ENCODE results near the gene RPS10. TPM values are rescaled to one million over a fixed set of nuclear protein-coding genes. Genes with fewer than 3 reads are reported as not detected.

RPS10 gene
- total RNA-seq, 1 experiment from 2014 or later, result 1,363 TPM

DNA sequence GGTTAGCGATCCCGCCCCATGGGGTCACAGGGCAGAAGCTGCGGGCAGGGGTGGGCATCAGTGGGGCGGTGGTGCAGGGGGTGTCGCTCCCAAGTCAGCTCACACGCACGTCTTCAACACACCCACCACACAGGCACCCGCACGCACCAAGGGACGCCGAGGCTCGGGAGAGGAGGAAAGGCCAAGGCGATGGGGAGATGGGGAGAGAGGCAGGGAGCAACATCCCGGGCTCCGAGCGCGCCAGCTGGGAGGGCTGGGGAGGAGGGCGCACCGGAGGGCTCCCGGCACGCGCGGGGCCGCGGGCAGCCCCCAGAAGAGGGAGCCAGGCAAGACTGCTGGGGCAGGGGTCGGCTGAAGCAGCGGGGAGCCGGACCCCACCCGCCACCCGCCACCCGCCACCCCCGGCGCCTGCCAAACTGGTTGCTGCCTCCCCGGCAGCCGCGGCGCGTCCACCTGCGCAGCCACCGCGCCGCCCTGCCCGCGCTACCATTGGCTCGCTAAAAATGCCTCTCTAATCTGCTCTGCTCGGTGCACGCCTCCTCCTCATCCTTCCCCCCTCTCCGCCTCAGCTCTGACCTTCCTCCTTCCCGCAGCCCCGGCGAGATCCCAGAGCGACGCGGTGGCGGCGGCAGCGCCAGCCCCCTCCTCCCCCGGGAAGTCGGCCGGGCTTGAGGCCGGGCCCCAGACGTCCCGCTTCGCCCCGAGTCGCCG lies 39.8 kb upstream of the RPS10 start, which contains the start of gene PACSIN1:
PACSIN1 (plus strand) TSS at position 546 of the 711 bp plus-strand sequence. CDS start 60,230 bp downstream, outside the sequence.
- in situ Hi-C loops (cut with HindIII; ENCODE audit: low pct_unique_long_range_greater_than_20kb, low sequenced_read_pairs), result no loop called here
- intact Hi-C loops (cut with micrococcal nuclease; ENCODE audit: unreplicated experiment), result no loop called here
- ATAC-seq (peak; percentile 72), DNase-seq (ENCODE audit: low read depth, low spot score) (no peak)
- H3K4me3 ChIP-seq (ENCODE audit: low read depth in 2 of 2, low read length in 2 of 2), result peak within 1 kb of the TSS; percentile 27 to 31; a peak in 3 of 4 replicates
- H3K27me3 ChIP-seq (ENCODE audit: control insufficient read depth, insufficient read depth, low read length), result no peaks in the 10 kb centered on the region
- H3K4me1 ChIP-seq (ENCODE audit: control insufficient read depth, insufficient read depth, low read length), result no peaks in the 10 kb centered on the region
- no peak within 1 kb of the TSS for H3K27ac ChIP-seq (ENCODE audit: low read length)
- ChIA-PET POLR2A (interaction anchor here (0.6 kb wide), 1 partner anchor 207 kb away, joined by 3 read pairs; no protein-coding TSS in a partner anchor), CTCF (no interaction called here)
- no peaks in the 10 kb centered on the region for H3K36me3 ChIP-seq (ENCODE audit: control insufficient read depth, insufficient read depth, low read length)
- BruUV-seq (replicated peaks), result no TSS peak
- H3K9me3 ChIP-seq (ENCODE audit: control insufficient read depth, insufficient read depth, low read depth, low read length), result no peaks in the 10 kb centered on the region
- TF ChIP-seq, protein P1, sequence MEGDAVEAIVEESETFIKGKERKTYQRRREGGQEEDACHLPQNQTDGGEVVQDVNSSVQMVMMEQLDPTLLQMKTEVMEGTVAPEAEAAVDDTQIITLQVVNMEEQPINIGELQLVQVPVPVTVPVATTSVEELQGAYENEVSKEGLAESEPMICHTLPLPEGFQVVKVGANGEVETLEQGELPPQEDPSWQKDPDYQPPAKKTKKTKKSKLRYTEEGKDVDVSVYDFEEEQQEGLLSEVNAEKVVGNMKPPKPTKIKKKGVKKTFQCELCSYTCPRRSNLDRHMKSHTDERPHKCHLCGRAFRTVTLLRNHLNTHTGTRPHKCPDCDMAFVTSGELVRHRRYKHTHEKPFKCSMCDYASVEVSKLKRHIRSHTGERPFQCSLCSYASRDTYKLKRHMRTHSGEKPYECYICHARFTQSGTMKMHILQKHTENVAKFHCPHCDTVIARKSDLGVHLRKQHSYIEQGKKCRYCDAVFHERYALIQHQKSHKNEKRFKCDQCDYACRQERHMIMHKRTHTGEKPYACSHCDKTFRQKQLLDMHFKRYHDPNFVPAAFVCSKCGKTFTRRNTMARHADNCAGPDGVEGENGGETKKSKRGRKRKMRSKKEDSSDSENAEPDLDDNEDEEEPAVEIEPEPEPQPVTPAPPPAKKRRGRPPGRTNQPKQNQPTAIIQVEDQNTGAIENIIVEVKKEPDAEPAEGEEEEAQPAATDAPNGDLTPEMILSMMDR (IDR thresholded peaks at IDR 0.05), result no peak
- no peak for TF ChIP-seq SIN3A (IDR thresholded peaks at IDR 0.05; ENCODE audit: borderline replicate concordance, insufficient read depth, low read depth, low read length)
- TF ChIP-seq, protein P2, sequence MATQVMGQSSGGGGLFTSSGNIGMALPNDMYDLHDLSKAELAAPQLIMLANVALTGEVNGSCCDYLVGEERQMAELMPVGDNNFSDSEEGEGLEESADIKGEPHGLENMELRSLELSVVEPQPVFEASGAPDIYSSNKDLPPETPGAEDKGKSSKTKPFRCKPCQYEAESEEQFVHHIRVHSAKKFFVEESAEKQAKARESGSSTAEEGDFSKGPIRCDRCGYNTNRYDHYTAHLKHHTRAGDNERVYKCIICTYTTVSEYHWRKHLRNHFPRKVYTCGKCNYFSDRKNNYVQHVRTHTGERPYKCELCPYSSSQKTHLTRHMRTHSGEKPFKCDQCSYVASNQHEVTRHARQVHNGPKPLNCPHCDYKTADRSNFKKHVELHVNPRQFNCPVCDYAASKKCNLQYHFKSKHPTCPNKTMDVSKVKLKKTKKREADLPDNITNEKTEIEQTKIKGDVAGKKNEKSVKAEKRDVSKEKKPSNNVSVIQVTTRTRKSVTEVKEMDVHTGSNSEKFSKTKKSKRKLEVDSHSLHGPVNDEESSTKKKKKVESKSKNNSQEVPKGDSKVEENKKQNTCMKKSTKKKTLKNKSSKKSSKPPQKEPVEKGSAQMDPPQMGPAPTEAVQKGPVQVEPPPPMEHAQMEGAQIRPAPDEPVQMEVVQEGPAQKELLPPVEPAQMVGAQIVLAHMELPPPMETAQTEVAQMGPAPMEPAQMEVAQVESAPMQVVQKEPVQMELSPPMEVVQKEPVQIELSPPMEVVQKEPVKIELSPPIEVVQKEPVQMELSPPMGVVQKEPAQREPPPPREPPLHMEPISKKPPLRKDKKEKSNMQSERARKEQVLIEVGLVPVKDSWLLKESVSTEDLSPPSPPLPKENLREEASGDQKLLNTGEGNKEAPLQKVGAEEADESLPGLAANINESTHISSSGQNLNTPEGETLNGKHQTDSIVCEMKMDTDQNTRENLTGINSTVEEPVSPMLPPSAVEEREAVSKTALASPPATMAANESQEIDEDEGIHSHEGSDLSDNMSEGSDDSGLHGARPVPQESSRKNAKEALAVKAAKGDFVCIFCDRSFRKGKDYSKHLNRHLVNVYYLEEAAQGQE (IDR thresholded peaks at IDR 0.05; ENCODE audit: insufficient read depth in 1 of 2, low read depth in 2 of 2, low read length in 1 of 2), result no peak

DNA sequence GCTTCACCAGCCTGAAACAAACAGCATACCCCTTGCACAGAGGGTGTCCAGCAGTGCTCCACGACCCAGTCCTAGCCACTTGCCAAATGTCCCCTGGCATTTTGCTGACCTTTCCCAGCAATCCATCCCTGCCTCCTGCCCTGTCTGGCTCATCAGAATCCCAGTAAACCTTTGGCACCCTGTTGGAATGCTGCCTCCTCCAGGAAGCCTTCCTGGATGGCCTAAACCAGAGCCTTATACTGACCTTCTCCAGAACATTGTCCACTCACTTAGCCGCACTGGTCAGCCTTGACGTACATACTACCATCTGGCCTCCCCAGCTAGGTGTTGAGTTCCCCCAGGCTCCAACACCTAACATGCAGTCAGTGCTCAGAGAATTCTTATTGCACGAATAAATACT lies 38.0 kb upstream of the RPS10 start:
- Histone ChIP-seq H3K4me1 (ENCODE audit: control insufficient read depth, insufficient read depth, low read length) (no peaks in the 10 kb centered on the region), H3K4me3 (ENCODE audit: low read depth in 2 of 2, low read length in 2 of 2) (no peak overlapping the region), H3K9me3 (ENCODE audit: control insufficient read depth, insufficient read depth, low read depth, low read length) (no peaks in the 10 kb centered on the region), H3K36me3 (ENCODE audit: control insufficient read depth, insufficient read depth, low read length) (no peaks in the 10 kb centered on the region), H3K27me3 (ENCODE audit: control insufficient read depth, insufficient read depth, low read length) (no peaks in the 10 kb centered on the region), H3K27ac (ENCODE audit: low read length) (no peak overlapping the region)
- ATAC-seq (no peak), DNase-seq (ENCODE audit: low read depth, low spot score) (no peak)
- in situ Hi-C loops (cut with HindIII; ENCODE audit: low pct_unique_long_range_greater_than_20kb, low sequenced_read_pairs) (no loop called here), intact Hi-C loops (cut with micrococcal nuclease; ENCODE audit: unreplicated experiment) (loop anchor here (5.0 kb wide), 1 partner anchor 143 kb away; no protein-coding TSS in a partner anchor)
- CTCF ChIA-PET, result interaction anchor here (0.6 kb wide), 1 partner anchor 778 kb away, joined by 7 read pairs; no protein-coding TSS in a partner anchor
- no TSS peak for BruUV-seq (replicated peaks)
- TF ChIP-seq, protein P1 (IDR thresholded peaks at IDR 0.05), result no peak
- TF ChIP-seq, protein P2 (IDR thresholded peaks at IDR 0.05; ENCODE audit: insufficient read depth in 1 of 2, low read depth in 2 of 2, low read length in 1 of 2), result no peak
- TF ChIP-seq SIN3A (IDR thresholded peaks at IDR 0.05; ENCODE audit: borderline replicate concordance, insufficient read depth, low read depth, low read length), result no peak
- TF ChIP-seq TCF7L2 (IDR thresholded peaks at IDR 0.05; ENCODE audit: low read depth, low read length), result no peak
- TF ChIP-seq POLR2AphosphoS5 (IDR thresholded peaks at IDR 0.05; ENCODE audit: low read depth, low read length), result no peak
- POLR2A ChIA-PET, result no interaction called here

Measured in Panc1 (cell line).